ENCODE measurements around the gene NME3.
A peak's percentile ranks its signal among the peaks of the same experiment; 100 is the strongest.
"Not testable (repeated sequence)": the region's sequence is repeated elsewhere in the genome, so short reads cannot be mapped to it uniquely, and the experiment has no call there.

NME3 gene

DNA sequence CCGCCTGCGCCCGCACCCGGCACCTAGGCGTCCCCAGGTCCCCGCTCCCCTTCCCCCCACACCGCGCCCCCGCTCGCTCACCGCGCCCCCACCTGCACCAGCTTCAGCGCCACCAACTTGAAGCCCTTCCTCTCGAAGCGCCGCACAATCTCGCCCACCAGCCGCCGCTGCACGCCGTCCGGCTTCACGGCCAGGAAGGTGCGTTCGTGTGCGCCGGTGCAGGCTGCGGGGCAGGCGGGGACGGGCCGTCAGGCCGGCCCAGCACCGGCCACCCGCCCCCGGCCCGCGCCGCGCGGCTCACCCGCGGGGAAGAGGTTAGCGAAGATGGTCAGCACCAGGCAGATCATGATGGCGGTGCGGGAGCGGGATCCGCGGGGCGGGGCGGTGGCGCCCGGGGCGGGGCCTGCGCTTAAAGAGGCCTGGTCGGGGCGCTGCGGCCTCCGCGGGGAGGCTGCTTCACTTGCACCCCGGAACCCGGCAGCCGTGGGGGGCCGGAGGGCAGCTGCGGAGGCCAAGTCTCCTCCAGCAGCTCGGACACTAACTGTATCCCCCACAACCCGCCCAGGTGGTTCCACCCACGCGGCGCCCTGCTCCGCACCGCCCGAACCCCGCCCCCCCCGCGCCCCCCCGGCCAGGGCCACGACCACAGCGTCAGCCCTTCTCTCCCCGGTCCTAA lies at the start of gene NME3:
Gene NME3 (minus strand): TSS at position 356 of the 676 bp plus-strand sequence. CDS start 9 bp downstream, at position 347.
- peak; percentile 52 to 56 for DNase-seq (ENCODE audit: low read depth in 2 of 2, low spot score in 1 of 2)

DNA sequence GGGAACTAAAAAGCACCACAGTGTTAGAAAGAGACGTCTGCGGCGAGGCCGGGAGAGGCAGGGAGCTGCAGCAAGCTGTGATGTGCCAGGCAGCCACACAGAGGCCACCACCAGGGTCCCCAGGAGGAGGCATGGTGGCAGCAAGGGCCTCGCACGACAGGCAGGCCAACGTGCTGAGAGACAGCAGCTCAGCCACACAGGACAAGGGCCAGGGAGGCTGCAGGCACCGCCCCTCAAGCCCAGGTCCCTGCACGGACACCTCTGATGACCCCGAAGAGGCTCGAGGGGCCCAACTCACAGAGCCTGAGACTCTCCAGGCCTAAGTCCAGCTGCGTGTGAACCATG lies 49.6 kb upstream of the NME3 start:
- no peak for DNase-seq (ENCODE audit: low read depth in 2 of 2, low spot score in 1 of 2)

DNA sequence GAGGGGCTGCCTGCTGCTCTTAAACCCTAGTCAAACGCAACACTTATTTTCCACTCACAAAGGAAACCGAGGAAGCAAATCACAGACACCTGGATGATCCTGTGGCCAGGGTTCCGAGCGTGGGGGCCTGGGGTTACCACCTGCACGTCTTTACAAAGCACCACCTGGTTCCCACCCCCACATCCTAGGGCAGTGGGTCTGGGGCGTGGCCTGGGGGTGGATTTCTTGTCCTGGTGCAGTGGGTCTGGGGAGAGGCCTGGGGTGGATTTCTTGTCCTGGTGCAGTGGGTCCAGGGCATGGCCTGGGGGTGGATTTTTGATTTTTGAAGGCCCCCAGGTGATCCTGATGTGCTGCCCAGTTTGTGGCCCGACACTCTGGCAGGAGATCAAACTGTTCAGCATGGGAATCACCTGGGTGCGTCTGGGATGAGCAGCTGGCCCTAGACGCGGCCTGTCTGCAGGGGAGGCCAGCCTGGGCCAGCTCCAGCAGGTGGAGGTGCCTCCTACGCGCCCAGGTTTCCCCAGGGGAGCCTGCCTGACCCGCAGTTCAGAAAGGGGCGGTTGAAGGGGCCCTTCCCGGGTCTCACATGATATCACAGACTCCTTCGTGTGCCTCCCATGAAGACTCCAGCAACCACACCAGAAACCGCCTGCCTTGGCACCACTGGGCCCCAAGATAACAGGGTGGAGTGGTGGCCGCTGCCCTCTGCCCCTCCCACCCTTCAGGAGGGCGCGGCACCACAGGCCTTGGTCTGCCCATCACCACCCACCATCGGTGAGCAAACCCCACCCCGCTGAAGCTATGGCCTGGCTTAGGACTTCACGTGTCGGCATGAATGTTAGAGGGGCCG lies 49.0 kb upstream of the NME3 start:
- DNase-seq (ENCODE audit: low read depth in 2 of 2, low spot score in 1 of 2): no peak

GRCh38 chr16:1819611-1820010 lies 48.3 kb upstream of the NME3 start:
- DNase-seq (ENCODE audit: low read depth in 2 of 2, low spot score in 1 of 2): no peak

- no peak for DNase-seq (ENCODE audit: low read depth in 2 of 2, low spot score in 1 of 2)
Observed at GRCh38 chr16:1818873-1819525, 47.7 kb upstream of the NME3 start.

DNA sequence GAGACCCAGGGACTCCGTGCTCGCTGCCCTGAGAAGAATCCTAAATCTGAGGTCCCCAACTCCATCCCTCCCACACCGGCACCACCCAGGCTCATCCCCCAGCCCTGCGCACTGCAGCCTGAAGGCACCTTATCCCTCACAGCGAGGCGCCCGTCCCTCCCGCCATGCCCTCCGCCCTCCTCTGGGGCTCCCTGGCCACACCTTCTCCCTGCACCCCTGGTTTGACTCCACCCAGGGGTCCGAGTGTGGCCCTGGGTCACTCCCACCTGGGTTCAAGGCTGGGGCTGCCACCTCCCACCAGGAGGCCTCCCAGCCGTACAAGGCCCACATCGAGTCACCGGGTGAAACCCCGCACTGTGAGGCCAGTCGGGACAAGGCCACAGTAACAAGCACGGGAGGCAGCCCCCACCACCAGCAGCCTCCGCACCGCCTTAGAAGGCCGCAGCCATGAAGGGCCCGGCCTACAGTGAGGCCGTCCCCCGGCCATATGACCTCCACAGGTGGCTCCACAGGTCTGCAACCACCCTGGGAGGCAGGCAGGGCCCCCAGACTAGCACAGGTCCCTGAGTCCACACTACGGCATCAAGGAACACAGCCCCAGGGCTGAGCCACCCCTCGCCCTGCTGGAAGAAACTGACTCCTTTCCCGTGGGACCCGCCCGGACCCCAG lies 47.0 kb upstream of the NME3 start:
- DNase-seq (ENCODE audit: low read depth in 2 of 2, low spot score in 1 of 2): no peak

DNA sequence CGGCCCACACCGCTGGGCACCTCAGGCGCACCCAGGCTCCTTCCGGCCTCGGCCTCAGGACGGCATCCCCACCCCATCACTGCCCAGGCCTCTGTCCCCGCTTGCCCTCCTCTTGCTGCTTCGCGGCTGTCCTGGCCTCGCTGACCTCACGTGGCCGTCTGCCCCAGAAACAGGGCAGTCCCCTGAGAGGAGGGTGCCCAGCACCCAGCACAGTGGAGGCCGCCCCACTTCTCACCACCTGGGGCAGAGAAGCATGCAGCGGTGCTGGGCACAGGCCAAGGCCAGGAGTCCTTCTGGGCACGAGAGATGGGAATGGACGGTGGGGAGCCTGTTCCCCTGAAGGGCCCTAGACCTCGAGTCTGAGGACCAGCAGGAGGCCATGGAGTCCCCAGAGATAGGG lies 46.4 kb upstream of the NME3 start:
- DNase-seq (ENCODE audit: low read depth in 2 of 2, low spot score in 1 of 2): no peak

GRCh38 chr16:1817276-1817589 lies 45.9 kb upstream of the NME3 start:
- DNase-seq (ENCODE audit: low read depth in 2 of 2, low spot score in 1 of 2): no peak

- no peak for DNase-seq (ENCODE audit: low read depth in 2 of 2, low spot score in 1 of 2)
Observed at GRCh38 chr16:1816396-1817275, 45.3 kb upstream of the NME3 start.

- DNase-seq (ENCODE audit: low read depth in 2 of 2, low spot score in 1 of 2): no peak
Observed at GRCh38 chr16:1815461-1815860, 44.1 kb upstream of the NME3 start.

- DNase-seq (ENCODE audit: low read depth in 2 of 2, low spot score in 1 of 2): no peak
Observed at GRCh38 chr16:1812732-1813163, 41.4 kb upstream of the NME3 start.

DNA sequence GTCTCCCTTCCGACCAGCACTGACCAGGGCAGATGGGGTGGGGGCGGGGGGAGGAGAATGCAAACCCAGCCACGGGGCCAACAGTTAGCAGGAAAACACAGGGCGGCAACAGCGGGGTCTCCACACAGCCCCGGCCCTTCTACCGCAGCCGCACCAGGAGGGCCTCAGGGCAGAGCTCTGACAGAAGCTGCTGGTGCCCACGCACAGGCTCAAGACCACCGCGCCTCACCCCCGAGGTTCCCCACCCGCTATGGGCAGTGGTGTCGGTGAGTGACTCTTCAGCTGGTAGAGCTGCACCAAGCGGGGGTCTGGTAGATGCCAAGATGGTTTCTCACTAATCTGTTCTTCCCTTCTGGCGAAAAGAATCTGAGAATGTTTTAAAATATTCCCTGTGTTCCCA lies 39.2 kb upstream of the NME3 start:
- no peak for DNase-seq (ENCODE audit: low read depth in 2 of 2, low spot score in 1 of 2)

DNA sequence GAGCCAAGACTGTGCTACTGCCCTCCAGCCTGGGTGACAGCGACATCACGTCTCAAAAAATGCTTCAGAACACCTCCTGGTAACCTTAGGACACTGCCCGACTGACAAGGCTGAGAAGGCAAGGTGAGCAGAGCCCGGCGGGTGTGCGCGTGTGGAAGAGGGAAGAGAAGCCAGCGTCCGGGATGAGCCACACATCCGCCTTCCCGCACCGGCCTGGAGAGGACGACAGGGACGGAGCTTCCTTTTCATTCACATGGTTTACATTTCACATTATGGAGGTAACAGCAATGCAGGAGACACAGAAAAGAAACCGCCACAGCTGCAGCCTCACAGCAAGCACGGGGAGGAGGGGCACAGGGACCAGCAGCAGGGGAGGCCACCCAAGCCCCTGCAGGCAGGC lies 38.8 kb upstream of the NME3 start:
- DNase-seq (ENCODE audit: low read depth in 2 of 2, low spot score in 1 of 2): no peak

DNA sequence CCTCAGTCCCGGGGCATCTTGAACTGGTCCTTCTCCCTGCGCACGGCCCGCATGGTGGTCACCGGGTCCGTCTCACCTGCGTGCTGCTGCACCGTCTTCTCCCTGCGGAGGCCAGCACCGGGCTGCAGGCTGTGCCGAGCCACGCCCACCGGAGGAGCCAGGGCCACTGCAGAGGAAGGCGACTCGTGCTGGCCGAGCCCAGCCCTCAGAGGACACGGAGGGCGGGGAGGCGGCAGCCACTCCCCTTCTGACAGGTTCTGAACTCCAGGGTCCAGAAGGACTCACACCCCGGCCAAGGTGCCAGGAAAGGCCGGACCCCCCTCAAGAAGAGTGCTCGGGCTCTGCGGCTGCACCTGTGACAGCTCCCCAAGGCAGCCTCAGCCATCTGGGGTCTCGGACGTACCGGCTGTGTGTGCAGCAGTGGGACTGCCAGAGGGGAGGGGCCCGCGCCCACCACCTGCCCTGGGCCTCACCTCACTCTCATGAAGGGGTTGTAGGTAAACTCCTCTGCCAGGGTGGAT lies 38.0 kb upstream of the NME3 start:
- no peak for DNase-seq (ENCODE audit: low read depth in 2 of 2, low spot score in 1 of 2)

GRCh38 chr16:1808691-1809090 lies 37.3 kb upstream of the NME3 start:
- no peak for DNase-seq (ENCODE audit: low read depth in 2 of 2, low spot score in 1 of 2)

DNA sequence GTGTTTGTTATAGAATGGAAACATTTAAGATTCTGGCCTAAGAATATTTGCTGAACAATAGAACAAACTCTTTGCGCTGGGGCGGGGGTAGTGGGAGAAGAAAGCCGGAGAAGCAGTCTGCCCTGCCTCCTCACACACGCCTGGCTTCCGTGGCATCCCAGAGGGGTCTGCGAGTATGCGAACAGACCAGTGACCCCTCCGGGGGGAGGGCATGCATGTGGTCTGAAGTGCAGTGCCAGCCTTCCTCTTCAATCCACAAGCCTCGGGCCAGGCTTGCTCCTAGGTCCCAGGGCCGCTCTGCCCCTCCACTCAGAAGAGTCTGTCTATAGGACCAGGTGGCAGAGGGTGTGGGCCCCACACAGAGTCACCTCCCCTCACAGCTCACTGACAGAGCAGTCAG lies 36.3 kb upstream of the NME3 start:
- DNase-seq (ENCODE audit: low read depth in 2 of 2, low spot score in 1 of 2): no peak

DNA sequence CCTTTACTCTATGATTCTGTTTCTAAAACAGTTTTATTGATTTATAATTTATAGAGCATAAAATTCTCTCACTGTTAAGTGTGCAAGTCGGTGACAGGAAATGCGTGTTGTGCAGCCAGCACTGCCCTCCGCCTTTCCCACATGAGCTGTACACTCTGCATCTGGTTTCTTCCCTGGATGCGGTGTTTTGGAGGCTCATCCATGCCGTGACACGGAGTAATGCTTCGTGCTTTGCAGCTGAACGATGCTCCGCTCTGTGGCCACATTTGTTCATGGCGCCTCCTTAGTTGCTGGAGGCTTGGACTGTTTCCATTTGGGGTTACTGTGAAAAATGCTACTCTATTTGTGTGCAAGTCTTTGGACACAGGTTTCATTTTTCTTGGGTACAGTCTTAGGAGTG lies 29.4 kb upstream of the NME3 start:
- no peak for DNase-seq (ENCODE audit: low read depth in 2 of 2, low spot score in 1 of 2)

DNA sequence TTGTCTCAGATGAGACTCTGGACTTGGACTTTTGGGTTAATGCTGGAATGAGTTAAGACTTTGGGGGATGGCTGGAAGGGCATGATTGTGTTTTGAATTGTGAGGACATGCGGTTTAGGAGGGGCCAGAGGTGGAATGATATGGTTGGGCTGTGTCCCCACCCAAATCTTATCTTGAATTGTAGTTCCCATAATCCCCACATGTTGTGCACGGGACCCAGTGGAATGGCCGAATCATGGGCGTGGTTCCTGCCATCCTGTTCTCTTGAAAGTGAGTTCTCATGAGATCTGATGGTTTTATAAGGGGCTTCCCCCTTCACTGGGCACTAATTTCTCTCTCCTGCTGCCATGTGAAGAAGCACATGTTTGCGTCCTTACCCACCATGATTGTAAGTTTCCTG lies 27.9 kb upstream of the NME3 start:
- not testable (repeated sequence) for DNase-seq (ENCODE audit: low read depth in 2 of 2, low spot score in 1 of 2)

DNA sequence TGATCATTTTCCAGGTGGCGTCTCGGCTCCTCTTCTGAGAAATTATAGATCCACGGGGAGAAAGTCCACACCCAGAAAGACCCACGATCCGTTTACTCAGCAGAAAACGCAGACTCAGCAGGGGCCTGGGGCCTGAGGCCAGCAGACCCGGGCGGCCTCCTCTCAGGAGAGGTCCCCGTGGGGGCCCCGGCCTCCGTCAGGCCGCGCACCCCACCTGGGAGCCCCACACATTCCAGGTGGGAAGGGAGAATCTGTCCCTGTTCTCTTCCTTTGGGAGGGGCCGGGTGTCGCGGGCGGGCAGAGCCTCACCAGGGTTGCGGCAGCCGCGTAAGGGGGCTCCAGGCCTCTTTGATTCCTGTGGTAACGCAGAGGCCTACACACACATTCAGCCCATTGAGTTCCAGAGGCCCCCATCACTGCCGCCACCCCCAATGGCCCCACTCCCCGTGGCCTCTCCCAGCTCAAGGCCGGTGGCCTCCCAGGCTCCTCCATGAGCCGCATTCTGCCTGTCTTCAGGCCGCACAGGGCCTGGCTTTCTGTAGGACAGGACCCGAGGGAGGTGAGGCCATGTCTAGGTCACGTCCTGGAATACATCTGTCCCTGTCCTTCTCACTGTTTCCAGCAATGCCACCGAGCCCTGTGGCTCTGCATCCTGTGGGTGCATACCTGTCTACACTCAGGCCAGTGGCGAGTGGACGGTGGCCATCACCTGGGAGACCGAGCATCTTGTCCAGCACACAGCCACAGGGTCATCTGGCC lies 23.7 kb upstream of the NME3 start:
- no peak for DNase-seq (ENCODE audit: low read depth in 2 of 2, low spot score in 1 of 2)
